HG02763 (cell line): ENCODE measurements around the gene BRK1.
"Not testable (repeated sequence)": the region's sequence is repeated elsewhere in the genome, so short reads cannot be mapped to it uniquely, and the experiment has no call there.

Source experiments
- ATAC-seq: cut with Tn5 transposase; IDR thresholded peaks from one replicate; pipeline ENCODE4 v1.9.1; 2021; ENCODE audit warnings: mild to moderate bottlenecking, moderate library complexity; ENCODE audit not compliant: unreplicated experiment

BRK1 gene

GRCh38 chr3:10115326-10116137, at the start of gene BRK1:
Gene BRK1 (plus strand): TSS chr3:10115675. CDS start chr3:10115702, 27 bp downstream.
- peak; percentile 96 for ATAC-seq

- ATAC-seq: not testable (repeated sequence)
Observed at GRCh38 chr3:10070077-10070476, 45.4 kb upstream of the BRK1 start.

- no peak for ATAC-seq
Observed at GRCh38 chr3:10074666-10075065, 40.8 kb upstream of the BRK1 start.

DNA sequence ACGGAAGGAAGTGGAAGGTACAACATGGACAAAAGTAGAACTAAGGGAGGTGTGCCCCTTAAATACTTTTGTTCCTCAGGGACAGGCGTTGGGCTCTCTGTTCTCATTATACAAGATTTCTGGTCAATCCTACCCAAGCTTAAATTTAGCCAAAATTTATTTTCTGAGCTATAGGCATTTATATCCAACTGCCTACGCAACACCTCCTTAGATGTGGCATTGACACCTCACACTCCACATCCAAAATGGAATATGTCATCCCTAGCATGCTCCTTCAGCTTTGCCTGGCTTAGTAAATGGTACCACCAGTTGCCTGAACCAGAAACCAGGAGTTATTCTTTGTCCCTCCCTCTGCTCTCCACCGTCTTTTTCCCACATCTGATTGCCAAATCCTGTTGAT, 33.6 kb upstream of the BRK1 start:
- ATAC-seq: no peak

DNA sequence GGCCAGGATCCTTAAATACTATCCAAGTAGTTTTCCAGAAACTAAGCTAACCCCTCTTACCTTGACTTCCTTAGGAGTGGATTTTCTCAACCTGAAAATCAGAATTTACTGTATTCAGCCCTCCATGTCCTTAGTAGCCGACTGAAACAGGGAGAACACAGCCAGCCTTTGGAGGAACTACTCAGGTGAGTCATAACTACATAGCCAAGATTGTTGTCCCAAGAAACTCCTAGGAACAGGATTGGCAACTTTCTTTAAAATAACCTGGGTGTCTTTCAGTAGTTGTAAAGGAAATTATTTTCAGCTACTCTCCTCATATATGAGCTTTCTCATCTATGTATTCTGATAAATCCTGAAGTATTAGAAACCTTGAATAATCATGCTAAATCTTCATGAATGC, 29.7 kb upstream of the BRK1 start:
- no peak for ATAC-seq

DNA sequence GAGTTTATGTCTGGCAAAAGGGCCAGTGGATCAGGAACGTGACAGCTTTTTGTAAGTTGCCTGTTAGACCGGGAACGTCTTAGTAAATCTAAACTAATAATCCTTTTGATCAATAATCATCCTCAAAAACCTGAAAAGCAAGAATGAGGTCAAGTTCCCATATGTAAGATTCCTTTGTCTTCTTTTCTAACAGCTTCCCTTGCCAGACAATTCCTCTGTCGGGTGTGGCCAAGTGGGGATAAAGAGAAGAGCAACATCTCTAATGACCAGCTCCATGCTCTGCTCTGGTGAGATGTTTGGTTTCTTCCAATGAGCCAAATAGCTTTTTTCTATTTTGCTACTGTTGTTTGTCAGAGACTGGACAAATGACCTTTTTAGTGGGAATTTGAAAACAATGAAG, 27.2 kb upstream of the BRK1 start:
- ATAC-seq: no peak

- ATAC-seq: no peak
Observed at GRCh38 chr3:10090179-10090578, 25.3 kb upstream of the BRK1 start.

DNA sequence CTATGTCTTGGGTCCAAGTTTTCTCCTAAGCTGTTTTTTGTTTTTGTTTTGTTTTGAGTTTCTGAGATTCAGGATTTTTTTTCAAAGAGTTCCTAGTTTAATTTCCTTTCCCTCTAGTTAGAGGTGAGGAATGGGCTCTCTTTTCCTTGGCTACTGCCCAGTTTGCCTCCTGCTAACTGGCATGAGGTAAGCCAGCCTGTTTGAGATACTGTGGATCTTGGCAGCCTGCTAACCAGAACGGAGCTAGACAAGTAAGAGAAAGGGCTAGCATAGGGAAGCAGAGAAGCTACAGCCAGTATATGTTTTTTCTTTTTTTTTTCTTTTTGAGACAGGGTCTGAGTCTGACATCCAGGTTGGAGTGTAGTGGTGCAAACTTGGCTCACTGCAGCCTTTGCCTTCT, 24.7 kb upstream of the BRK1 start:
- ATAC-seq: not testable (repeated sequence)

- ATAC-seq: not testable (repeated sequence)
Observed at GRCh38 chr3:10091387-10091786, 24.1 kb upstream of the BRK1 start.

DNA sequence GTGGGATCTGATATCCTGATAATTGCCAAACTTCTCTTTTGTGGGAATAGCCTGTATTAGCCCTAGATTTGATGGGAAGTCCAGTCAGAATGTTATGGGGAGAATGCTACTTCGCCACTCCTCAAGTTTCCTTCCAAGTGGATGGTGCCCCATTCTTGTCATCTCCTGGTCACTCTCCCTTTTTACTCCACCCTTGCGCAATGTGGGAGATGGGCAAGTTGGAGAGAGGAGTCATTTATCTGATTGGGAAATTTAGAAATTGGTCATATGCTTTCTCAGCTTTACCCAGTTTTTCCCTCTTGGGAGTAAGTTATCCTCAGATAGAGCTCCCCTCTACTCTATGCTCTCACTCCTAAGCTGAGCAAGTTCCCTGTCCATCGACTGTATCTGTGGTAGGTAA, 21.8 kb upstream of the BRK1 start:
- no peak for ATAC-seq

- ATAC-seq: no peak
Observed at GRCh38 chr3:10099041-10099440, 16.4 kb upstream of the BRK1 start.

- ATAC-seq: no peak
Observed at GRCh38 chr3:10106919-10107318, 8.6 kb upstream of the BRK1 start.

DNA sequence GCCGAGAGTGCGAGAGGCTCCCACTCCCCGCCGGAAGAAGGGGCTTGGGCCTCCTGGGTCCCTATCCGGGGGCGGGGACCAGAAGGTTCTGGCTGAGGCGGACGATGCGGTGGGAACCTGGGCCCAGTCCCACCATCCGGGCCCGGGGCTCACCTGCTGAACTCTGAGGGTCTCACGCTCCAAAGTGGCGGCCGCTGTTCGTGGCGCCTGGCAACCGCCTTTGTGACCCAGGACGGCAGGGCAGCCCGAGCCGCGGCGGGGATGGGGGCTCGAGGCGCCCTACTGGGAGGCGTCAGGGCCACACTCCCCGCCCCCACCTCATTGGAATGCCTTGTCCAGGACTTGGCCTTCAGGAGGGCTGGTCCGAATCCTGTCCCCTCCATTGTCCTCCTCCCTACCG, 7.4 kb upstream of the BRK1 start, which contains the start of gene FANCD2OS:
Gene FANCD2OS, minus strand, starts transcription at position 165 of the 400 bp plus-strand sequence. CDS start 3,481 bp downstream, outside the sequence.
- ATAC-seq: no peak

GRCh38 chr3:10116138-10116460, 624 bp downstream of the BRK1 start:
- peak; percentile 7 for ATAC-seq

DNA sequence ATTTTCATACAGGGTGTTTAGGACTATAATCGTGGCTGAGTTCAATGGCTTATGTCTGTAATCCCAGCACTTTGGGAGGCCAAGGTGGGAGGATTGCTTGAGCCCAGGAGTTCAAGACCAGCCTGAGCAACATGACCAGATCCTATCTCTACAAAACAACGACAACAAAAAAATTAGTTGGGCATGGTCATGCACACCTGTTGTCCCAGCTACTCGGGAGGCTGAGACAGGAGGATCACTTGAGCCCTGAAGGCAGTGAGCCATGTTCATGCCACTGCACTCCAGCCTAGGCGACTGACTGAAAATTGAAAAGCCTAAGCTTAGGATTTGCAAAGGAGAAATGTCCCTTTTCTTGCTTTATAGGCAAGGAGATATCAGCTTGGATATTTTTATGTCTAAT, 1.5 kb downstream of the BRK1 start:
- ATAC-seq: no peak

DNA sequence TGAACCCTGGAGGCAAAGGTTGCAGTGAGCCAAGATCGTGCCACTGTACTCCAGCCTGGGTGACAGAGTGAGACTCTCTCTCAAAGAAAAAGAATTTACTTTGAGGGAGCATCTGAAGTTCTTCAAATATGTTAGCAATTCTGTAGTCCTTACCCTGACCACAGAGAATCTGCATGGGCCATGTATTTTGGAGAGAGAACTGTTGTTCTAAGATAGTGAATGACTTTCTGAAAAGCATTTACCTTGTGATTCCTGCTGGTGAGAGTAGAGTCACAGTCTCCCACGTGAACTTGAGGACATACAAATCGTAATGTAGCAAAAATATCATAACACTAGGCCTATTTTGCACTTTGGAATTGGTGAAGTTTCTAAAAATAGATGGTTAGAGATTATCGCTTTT, 3.9 kb downstream of the BRK1 start:
- no peak for ATAC-seq

DNA sequence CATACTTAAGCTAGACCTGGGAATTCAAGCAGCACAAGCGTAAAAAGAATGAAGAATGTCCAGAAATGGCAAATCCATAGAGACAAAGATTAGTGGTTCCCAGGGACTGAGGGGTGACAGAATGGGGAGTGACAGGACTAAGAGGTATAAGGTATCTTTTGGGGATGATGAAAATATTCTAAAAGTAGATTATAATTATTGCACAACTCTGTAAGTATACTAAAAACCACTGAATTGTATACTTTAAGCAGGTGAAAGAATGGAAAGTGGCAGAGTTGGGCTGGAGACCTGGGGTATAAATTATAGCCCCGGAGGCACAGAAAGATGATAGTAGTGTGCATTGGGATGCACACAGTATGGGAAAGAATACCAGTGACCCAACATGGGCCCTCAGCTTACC, 5.6 kb downstream of the BRK1 start:
- ATAC-seq: no peak

DNA sequence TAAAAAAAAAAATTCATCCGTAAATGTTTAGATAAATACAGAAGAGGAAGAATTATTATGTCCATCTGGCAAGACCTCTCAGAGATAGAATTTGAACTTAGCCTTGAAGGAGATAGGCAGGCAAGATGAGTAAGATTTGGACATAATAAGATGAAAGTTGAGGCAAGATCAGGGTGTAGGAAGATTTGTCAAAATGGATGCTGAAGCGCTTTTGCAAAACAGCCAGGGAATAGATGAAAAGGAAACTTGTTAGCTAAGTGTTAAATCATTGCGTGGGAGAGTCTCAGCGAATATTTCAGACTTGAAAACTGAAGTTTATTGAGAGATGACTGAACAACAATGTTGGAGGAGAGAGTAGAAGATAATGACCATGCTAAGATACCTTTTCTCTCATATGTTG, 7.2 kb downstream of the BRK1 start:
- no peak for ATAC-seq

- not testable (repeated sequence) for ATAC-seq
Observed at GRCh38 chr3:10135872-10136271, 20.4 kb downstream of the BRK1 start.

- no peak for ATAC-seq
Observed at GRCh38 chr3:10136426-10137005, 21.0 kb downstream of the BRK1 start.

- no peak for ATAC-seq
Observed at GRCh38 chr3:10137178-10137577, 21.7 kb downstream of the BRK1 start.

DNA sequence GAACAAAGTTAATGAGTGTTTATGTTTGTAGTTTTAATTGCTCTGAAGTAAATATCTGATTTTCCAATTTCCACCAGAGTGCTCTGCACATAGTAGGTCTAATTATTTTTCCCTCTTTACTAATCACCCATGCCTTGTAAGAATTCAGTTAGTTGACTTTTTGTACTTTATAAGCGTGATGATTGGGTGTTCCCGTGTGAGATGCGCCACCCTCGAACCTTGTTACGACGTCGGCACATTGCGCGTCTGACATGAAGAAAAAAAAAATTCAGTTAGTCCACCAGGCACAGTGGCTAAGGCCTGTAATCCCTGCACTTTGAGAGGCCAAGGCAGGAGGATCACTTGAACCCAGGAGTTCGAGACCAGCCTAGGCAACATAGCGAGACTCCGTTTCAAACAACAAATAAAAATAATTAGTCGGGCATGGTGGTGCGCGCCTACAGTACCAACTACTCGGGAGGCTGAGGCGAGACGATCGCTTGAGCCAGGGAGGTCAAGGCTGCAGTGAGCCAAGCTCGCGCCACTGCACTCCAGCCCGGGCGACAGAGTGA, 25.6 kb downstream of the BRK1 start:
- no peak for ATAC-seq
